Gastrocnemius medialis (tissue), 4 donors: ENCODE results near the gene FAM174B.

Experiments used
- POLR2A ChIP-seq, 2 donors: fragments of 450-650 bp; IDR thresholded peaks; one replicate each; pipeline ENCODE4 v1.6.1; 2017; ENCODE audit warnings: antibody characterized with exemption in 2 of 2, mild to moderate bottlenecking in 2 of 2, moderate library complexity in 2 of 2
- TF ChIP-seq, protein P1 (sequence below), 5 experiments: fragments of 450-650 bp in 3 of 5; fragments of 200-600 bp in 2 of 5; sonication (generic) in 2 of 5; IDR thresholded peaks in 4 of 5; conservative IDR thresholded peaks in 1 of 5; 1 replicate in 4 of 5; 2 replicates in 1 of 5; pipeline ENCODE4 v1.5.1; 2016 to 2019; ENCODE audit warnings: antibody characterized with exemption in 5 of 5, mild to moderate bottlenecking in 3 of 5, moderate library complexity in 3 of 5

- TF ChIP-seq, protein P1, sequence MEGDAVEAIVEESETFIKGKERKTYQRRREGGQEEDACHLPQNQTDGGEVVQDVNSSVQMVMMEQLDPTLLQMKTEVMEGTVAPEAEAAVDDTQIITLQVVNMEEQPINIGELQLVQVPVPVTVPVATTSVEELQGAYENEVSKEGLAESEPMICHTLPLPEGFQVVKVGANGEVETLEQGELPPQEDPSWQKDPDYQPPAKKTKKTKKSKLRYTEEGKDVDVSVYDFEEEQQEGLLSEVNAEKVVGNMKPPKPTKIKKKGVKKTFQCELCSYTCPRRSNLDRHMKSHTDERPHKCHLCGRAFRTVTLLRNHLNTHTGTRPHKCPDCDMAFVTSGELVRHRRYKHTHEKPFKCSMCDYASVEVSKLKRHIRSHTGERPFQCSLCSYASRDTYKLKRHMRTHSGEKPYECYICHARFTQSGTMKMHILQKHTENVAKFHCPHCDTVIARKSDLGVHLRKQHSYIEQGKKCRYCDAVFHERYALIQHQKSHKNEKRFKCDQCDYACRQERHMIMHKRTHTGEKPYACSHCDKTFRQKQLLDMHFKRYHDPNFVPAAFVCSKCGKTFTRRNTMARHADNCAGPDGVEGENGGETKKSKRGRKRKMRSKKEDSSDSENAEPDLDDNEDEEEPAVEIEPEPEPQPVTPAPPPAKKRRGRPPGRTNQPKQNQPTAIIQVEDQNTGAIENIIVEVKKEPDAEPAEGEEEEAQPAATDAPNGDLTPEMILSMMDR (IDR thresholded peaks at IDR 0.05 in 4 of 5, conservative IDR thresholded peaks at IDR 0.05 in 1 of 5) = no peak
- TF ChIP-seq POLR2A (IDR thresholded peaks at IDR 0.05) = no peak
Observed at GRCh38 chr15:92631721-92632120, 23.9 kb downstream of the FAM174B start.
